ELR (cell line): Measurements from ENCODE around the gene RAPGEF1.
A peak's percentile ranks its signal among the peaks of the same experiment; 100 is the strongest.
"Not testable (repeated sequence)": the region's sequence is repeated elsewhere in the genome, so short reads cannot be mapped to it uniquely, and the experiment has no call there.

Experiments
- DNase-seq: peaks from one replicate; pipeline ENCODE4 v3.0.0-alpha.2; 2015; ENCODE audit warnings: low read depth

The RAPGEF1 gene

GRCh38 chr9:131670247-131671132 lies 69.4 kb downstream of the RAPGEF1 start:
- DNase-seq: no peak

- no peak for DNase-seq
Observed at GRCh38 chr9:131669269-131670157, 70.4 kb downstream of the RAPGEF1 start.

- DNase-seq: peak; percentile 86
Observed at GRCh38 chr9:131668439-131669268, 71.2 kb downstream of the RAPGEF1 start.

GRCh38 chr9:131668057-131668438 lies 71.8 kb downstream of the RAPGEF1 start:
- DNase-seq: no peak

GRCh38 chr9:131667576-131667975 lies 72.3 kb downstream of the RAPGEF1 start:
- DNase-seq: peak; percentile 34

- DNase-seq: no peak
Observed at GRCh38 chr9:131666774-131667173, 73.1 kb downstream of the RAPGEF1 start.

- DNase-seq: peak; percentile 23
Observed at GRCh38 chr9:131666029-131666428, 73.8 kb downstream of the RAPGEF1 start.

GRCh38 chr9:131663288-131663687 lies 76.6 kb downstream of the RAPGEF1 start:
- DNase-seq: no peak

GRCh38 chr9:131662289-131662621 lies 77.6 kb downstream of the RAPGEF1 start:
- not testable (repeated sequence) for DNase-seq

- DNase-seq: no peak
Observed at GRCh38 chr9:131661568-131662288, 78.1 kb downstream of the RAPGEF1 start.

- no peak for DNase-seq
Observed at GRCh38 chr9:131660466-131661405, 79.1 kb downstream of the RAPGEF1 start.

- peak; percentile 95 for DNase-seq
Observed at GRCh38 chr9:131658377-131659129, 81.3 kb downstream of the RAPGEF1 start.

GRCh38 chr9:131657940-131658339 lies 81.9 kb downstream of the RAPGEF1 start:
- peak; percentile 45 for DNase-seq

GRCh38 chr9:131657456-131657855 lies 82.4 kb downstream of the RAPGEF1 start:
- DNase-seq: no peak

- no peak for DNase-seq
Observed at GRCh38 chr9:131657037-131657377, 82.9 kb downstream of the RAPGEF1 start.

GRCh38 chr9:131656356-131657036 lies 83.4 kb downstream of the RAPGEF1 start:
- DNase-seq: no peak

- not testable (repeated sequence) for DNase-seq
Observed at GRCh38 chr9:131654369-131654768, 85.5 kb downstream of the RAPGEF1 start.

- DNase-seq: peak; percentile 67
Observed at GRCh38 chr9:131651599-131651998, 88.3 kb downstream of the RAPGEF1 start.

GRCh38 chr9:131651160-131651559 lies 88.7 kb downstream of the RAPGEF1 start:
- DNase-seq: no peak
